ENCODE results near the gene ECHDC3.

Gene ECHDC3

GRCh38 chr10:11748866-11749265 lies 6.7 kb downstream of the ECHDC3 start:
- TF ChIP-seq, protein P1, sequence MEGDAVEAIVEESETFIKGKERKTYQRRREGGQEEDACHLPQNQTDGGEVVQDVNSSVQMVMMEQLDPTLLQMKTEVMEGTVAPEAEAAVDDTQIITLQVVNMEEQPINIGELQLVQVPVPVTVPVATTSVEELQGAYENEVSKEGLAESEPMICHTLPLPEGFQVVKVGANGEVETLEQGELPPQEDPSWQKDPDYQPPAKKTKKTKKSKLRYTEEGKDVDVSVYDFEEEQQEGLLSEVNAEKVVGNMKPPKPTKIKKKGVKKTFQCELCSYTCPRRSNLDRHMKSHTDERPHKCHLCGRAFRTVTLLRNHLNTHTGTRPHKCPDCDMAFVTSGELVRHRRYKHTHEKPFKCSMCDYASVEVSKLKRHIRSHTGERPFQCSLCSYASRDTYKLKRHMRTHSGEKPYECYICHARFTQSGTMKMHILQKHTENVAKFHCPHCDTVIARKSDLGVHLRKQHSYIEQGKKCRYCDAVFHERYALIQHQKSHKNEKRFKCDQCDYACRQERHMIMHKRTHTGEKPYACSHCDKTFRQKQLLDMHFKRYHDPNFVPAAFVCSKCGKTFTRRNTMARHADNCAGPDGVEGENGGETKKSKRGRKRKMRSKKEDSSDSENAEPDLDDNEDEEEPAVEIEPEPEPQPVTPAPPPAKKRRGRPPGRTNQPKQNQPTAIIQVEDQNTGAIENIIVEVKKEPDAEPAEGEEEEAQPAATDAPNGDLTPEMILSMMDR (IDR thresholded peaks at IDR 0.05), result no peak

- TF ChIP-seq, protein P1 (IDR thresholded peaks at IDR 0.05), result no peak
These were observed 8.2 kb downstream of the ECHDC3 start for GRCh38 chr10:11750420-11750819.

GRCh38 chr10:11754173-11754572 lies 12.0 kb downstream of the ECHDC3 start:
- TF ChIP-seq, protein P1 (IDR thresholded peaks at IDR 0.05), result no peak

DNA sequence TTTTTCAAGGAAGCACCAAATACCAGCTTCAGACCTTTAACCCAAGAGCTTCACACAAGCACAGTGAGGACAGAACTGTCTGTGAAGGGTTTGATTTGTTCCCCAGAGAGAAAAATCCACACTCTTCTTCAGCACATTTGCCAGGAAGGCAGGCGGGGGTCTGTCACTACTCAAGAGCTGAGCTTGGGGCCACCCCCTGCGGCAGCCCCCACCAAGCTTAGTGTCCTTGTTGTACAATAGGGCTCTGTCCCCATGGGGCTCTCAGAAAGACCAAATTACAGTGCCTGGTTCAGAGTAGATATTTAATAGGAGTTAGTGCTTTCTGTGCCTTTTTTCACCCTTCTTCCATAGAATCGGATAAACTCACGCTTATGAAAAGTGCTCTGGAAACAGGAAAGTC lies 12.4 kb downstream of the ECHDC3 start:
- TF ChIP-seq, protein P1 (IDR thresholded peaks at IDR 0.05), result no peak

DNA sequence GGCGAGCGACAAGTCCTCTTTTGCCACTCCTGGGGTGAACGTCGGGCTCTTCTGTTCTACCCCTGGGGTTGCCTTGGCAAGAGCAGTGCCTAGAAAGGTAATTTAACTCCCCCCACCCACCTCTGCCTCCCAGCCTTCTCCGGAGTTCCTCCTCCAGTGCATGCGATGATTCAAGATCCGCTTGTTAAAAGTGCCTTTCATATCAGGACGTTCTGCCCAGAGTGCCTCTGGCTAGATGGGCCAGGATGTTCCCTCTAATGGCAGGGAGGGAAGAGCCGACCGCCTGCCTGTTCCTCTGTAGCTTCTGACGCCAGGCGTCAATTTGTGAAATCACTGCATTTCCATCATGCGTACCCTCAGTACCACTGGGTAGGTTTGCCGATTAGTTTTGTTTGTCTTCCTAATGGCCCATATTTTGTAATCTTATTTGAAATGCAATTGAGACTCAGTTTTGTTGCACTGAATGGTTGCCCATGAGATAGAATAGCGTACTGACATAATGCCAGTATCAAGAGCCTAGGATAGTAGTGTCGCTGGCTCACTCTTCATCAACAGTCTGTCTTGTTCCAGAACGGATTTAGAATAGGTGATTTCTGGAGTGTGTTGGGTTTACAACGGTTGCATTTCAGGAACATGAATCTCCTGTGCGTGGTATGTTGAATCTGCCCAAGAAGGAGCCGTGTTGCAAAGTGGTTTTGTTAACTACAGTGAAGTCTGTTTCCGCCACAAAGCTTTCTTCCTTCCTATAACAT lies 13.5 kb downstream of the ECHDC3 start:
- TF ChIP-seq, protein P1 (IDR thresholded peaks at IDR 0.05), result no peak

DNA sequence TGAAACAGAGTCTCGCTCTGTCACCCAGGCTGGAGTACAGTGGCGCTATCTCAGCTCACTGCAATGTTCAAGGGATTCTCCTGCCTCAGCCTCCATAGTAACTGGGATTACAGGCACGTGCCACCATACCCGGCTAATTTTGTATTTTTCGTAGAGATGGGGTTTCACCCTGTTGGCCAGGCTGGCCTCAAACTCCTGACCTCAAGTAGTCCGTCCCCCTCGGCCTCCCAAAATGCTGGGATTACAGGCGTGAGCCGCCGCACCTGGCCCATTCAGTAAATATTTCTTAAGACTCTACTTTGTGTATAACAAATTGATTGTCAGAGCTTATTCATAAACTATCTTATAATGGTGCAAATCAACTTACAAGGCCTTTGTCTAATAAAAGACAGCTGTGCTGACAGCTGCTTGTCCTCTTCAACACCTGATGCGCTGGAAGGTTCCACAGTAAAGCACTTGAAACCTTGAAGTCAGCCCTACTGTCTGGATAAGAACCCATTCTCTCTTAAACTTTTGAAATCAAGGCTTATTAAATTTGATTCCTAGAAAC lies 14.7 kb downstream of the ECHDC3 start:
- TF ChIP-seq, protein P1 (IDR thresholded peaks at IDR 0.05), result no peak

GRCh38 chr10:11757454-11757820 lies 15.3 kb downstream of the ECHDC3 start:
- TF ChIP-seq, protein P1 (IDR thresholded peaks at IDR 0.05), result no peak
